ENCODE data around the gene ATF7IP2.

- TF ChIP-seq, protein P1, sequence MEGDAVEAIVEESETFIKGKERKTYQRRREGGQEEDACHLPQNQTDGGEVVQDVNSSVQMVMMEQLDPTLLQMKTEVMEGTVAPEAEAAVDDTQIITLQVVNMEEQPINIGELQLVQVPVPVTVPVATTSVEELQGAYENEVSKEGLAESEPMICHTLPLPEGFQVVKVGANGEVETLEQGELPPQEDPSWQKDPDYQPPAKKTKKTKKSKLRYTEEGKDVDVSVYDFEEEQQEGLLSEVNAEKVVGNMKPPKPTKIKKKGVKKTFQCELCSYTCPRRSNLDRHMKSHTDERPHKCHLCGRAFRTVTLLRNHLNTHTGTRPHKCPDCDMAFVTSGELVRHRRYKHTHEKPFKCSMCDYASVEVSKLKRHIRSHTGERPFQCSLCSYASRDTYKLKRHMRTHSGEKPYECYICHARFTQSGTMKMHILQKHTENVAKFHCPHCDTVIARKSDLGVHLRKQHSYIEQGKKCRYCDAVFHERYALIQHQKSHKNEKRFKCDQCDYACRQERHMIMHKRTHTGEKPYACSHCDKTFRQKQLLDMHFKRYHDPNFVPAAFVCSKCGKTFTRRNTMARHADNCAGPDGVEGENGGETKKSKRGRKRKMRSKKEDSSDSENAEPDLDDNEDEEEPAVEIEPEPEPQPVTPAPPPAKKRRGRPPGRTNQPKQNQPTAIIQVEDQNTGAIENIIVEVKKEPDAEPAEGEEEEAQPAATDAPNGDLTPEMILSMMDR (conservative IDR thresholded peaks at IDR 0.05) = no peak
- no peak for TF ChIP-seq ZFX (IDR thresholded peaks at IDR 0.05)
Measured at GRCh38 chr16:10402975-10403374, 17.1 kb downstream of the ATF7IP2 start.
